ENCODE data around the gene CABS1.

DNA sequence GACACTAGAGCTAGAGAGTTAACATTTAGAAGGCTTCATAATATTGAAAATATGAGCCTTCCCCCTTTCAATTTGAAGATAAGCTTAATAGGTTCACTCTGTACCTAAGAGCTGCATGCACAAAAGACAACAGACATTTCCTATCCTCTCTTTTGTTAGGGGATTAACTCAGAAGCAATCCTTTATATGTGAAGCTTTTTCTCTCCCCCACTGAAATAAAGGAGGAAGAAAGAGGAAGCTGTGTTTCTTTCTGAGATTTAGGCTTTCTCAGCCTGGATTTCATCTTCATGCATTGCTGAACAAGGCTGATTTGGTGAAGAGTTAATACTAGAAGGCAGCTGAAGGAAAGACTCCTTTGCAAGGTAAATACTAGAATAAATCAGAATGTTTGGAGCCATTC, 21.0 kb upstream of the CABS1 start:
- TF ChIP-seq NFRKB (IDR thresholded peaks at IDR 0.05) (no peak), TARDBP (IDR thresholded peaks at IDR 0.05) (no peak), BHLHE40 (IDR thresholded peaks at IDR 0.05; ENCODE audit: borderline replicate concordance) (no peak)
